Right lobe of liver (tissue), 4 donors: ENCODE measurements around the gene FLYWCH2.

ENCODE experiments used
- POLR2A ChIP-seq: fragments of 450-650 bp; IDR thresholded peaks from one replicate; pipeline ENCODE4 v1.6.1; 2017; ENCODE audit warnings: antibody characterized with exemption, mild to moderate bottlenecking
- TF ChIP-seq, protein P1 (sequence below), 4 donors: fragments of 200-600 bp in 3 of 4; fragments of 450-650 bp in 1 of 4; IDR thresholded peaks; one replicate each; pipeline versions ENCODE4 v1.5.1 to v1.8.0; 2016 to 2022; ENCODE audit warnings: antibody characterized with exemption in 4 of 4, mild to moderate bottlenecking in 2 of 4
- donor health status: DM: no; HTN: no; CAD: no.
- donor health status: DM: no; HTN: no; CAD: no.
- donor health status: DM: no; HTN: yes; CAD: no.

DNA sequence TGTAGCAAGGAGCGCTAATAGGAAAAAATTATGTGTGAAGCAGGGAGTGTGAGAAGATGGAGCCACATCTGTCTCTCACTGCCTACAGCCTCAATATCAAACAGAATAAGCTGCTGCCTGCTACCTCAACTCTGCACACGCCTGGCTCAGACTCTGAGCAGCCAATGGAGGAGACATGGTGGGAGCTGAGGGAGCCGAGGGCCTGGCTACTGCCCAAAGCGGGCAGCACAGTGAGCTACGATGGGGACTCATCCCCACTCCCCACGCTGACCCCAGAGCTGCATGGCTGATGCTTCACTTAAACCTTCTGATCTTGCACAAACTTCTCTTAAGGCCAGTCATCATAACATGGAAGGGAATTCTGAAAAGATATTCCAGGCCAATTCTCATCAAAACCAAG, 11.1 kb upstream of the FLYWCH2 start:
- TF ChIP-seq, protein P1, sequence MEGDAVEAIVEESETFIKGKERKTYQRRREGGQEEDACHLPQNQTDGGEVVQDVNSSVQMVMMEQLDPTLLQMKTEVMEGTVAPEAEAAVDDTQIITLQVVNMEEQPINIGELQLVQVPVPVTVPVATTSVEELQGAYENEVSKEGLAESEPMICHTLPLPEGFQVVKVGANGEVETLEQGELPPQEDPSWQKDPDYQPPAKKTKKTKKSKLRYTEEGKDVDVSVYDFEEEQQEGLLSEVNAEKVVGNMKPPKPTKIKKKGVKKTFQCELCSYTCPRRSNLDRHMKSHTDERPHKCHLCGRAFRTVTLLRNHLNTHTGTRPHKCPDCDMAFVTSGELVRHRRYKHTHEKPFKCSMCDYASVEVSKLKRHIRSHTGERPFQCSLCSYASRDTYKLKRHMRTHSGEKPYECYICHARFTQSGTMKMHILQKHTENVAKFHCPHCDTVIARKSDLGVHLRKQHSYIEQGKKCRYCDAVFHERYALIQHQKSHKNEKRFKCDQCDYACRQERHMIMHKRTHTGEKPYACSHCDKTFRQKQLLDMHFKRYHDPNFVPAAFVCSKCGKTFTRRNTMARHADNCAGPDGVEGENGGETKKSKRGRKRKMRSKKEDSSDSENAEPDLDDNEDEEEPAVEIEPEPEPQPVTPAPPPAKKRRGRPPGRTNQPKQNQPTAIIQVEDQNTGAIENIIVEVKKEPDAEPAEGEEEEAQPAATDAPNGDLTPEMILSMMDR (IDR thresholded peaks at IDR 0.05), result no peak
- TF ChIP-seq POLR2A, result no peak
